ENCODE data around the gene BLVRB.

DNA sequence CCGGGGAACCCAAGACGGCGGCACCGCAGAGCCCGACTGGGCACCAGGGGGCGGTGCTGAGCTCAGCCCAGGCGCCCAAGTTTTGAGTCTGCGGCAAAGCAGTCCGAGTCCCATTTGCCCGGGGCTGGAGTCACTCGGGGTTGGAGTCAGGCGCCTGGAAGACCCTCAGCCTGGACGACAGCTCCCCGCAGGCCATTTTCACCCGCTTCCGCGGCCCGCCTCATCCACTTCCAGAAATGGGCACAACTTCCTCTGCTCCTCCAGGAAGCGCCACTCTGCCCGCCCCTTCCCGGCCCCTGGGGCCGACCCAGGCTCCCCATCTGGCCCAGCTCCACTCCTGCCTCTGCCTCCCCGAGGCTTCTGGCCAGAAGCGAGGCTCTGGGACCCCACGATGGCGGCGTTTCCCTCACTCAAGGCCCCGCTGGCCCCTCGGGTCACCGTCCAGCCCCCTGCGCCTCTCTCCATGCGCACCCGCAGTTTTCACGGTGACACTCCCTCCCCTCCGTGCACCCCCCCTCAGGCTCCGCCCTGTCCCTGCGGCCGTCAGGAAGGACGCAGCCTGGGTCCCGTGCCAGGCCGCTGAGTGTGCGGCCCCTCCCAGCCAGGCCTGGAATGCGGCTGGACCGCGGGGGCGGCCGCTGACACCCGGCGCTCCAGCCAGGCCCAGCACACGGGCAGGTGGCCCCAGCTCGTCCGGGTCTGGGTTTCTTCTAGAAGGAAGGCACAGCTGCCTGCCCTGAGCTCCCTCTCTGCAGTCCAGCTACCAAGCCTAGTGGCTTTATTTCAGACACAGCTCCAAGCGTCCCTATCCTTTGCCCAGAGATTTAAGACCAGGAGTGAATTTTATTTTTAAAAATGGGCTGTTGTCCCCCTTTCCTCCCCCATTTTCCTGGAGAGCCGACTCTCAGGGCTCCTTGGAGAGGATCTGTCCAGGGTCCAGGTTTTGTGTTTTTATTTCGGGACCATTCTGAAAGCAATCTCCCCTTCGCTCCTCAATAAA is 44.5 kb downstream of the BLVRB start:
- TF ChIP-seq, protein P1, sequence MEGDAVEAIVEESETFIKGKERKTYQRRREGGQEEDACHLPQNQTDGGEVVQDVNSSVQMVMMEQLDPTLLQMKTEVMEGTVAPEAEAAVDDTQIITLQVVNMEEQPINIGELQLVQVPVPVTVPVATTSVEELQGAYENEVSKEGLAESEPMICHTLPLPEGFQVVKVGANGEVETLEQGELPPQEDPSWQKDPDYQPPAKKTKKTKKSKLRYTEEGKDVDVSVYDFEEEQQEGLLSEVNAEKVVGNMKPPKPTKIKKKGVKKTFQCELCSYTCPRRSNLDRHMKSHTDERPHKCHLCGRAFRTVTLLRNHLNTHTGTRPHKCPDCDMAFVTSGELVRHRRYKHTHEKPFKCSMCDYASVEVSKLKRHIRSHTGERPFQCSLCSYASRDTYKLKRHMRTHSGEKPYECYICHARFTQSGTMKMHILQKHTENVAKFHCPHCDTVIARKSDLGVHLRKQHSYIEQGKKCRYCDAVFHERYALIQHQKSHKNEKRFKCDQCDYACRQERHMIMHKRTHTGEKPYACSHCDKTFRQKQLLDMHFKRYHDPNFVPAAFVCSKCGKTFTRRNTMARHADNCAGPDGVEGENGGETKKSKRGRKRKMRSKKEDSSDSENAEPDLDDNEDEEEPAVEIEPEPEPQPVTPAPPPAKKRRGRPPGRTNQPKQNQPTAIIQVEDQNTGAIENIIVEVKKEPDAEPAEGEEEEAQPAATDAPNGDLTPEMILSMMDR (optimal IDR thresholded peaks at IDR 0.05 in 1 of 3, IDR thresholded peaks at IDR 0.05 in 1 of 3, conservative IDR thresholded peaks at IDR 0.05 in 1 of 3; ENCODE audit: extremely low read depth in 1 of 3, insufficient read depth in 2 of 3, low read length in 3 of 3), result peak; percentile 75 to 99 (median 80)
- no peak for TF ChIP-seq EZH2 (IDR thresholded peaks at IDR 0.05; ENCODE audit: low read length)
